Spinal cord (tissue), 10 donors: ENCODE measurements around the gene UBE2K. TPM values are rescaled to one million over a fixed set of nuclear protein-coding genes. Genes with fewer than 3 reads are reported as not detected.

Experiments
- DNase-seq, 6 donors: peaks; one replicate each; pipeline versions ENCODE4 v3.0.0 to v3.0.0-alpha.2; 2013 to 2015; ENCODE audit warnings: low spot score in 6 of 6, low read depth in 4 of 6
- H3K27ac ChIP-seq: one replicate; pipeline ENCODE4 v1.5.1; 2013; ENCODE audit warnings: low read depth, low read length, control low read depth
- H3K27me3 ChIP-seq: one replicate; pipeline ENCODE4 v1.6.1; 2013; ENCODE audit warnings: low read length; ENCODE audit not compliant: control insufficient read depth, insufficient read depth
- H3K36me3 ChIP-seq: one replicate; pipeline ENCODE4 v1.6.1; 2013; ENCODE audit warnings: low read length; ENCODE audit not compliant: control insufficient read depth, insufficient read depth
- H3K4me1 ChIP-seq: one replicate; pipeline ENCODE4 v1.6.1; 2013; ENCODE audit warnings: low read length; ENCODE audit not compliant: control insufficient read depth, insufficient read depth
- H3K4me3 ChIP-seq: one replicate; pipeline ENCODE4 v1.5.1; 2013; ENCODE audit warnings: low read depth, low read length, control low read depth
- H3K9me3 ChIP-seq: one replicate; pipeline ENCODE4 v1.6.1; 2013; ENCODE audit warnings: low read length; ENCODE audit not compliant: control insufficient read depth, insufficient read depth
- WGBS: methylation state at CpG from one replicate; pipeline ENCODE4 v1.1.5; 2013; ENCODE audit warnings: missing lambda C conversion rate; ENCODE audit not compliant: insufficient coverage; 5-methylcytosine and 5-hydroxymethylcytosine counted together
- polyA plus RNA-seq, 2 donors: library from polyadenylated mRNA; unstranded; fragments of 120-200 nt; gene quantifications; one replicate each; pipeline ENCODE4 v1.2.1, GENCODE V29; 2013; ENCODE audit not compliant: insufficient read length in 2 of 2
- total RNA-seq, 2 donors: library from RNA; depleted of rRNA in 1 of 2; stranded (reverse); fragments of 120-200 nt in 1 of 2; fragments of >200 nt in 1 of 2; gene quantifications; one replicate each; pipeline versions ENCODE4 v1.2.3 to v1.2.4, GENCODE V29; 2013 to 2014
- donor health status: healthy.

The UBE2K gene
- total and polyA plus RNA-seq, 4 donors = 30.7 to 86.3 (median 73.7) TPM

- Histone ChIP-seq H3K27me3 (no peaks in the 10 kb centered on the region), H3K27ac (no peak overlapping the region), H3K4me3 (no peak overlapping the region), H3K9me3 (no peaks in the 10 kb centered on the region), H3K4me1 (no peaks in the 10 kb centered on the region), H3K36me3 (peaks cover 23% of the 10 kb centered on the region)
- no peak for DNase-seq
- 83% methylated on average over 1 of the region's 3 CpGs for WGBS
Observed at GRCh38 chr4:39750216-39750615, 52.3 kb downstream of the UBE2K start.

- Histone ChIP-seq H3K4me3 (no peak overlapping the region), H3K9me3 (no peaks in the 10 kb centered on the region), H3K27me3 (no peaks in the 10 kb centered on the region), H3K27ac (no peak overlapping the region), H3K4me1 (no peaks in the 10 kb centered on the region), H3K36me3 (peaks cover 25% of the 10 kb centered on the region)
- 100% methylated on average over 2 of the region's 6 CpGs for WGBS
- DNase-seq = no peak
Observed at GRCh38 chr4:39754309-39754708, 56.4 kb downstream of the UBE2K start.

- Histone ChIP-seq H3K27me3 (no peaks in the 10 kb centered on the region), H3K36me3 (peaks cover 26% of the 10 kb centered on the region)
- WGBS = 100% methylated on average over 1 of the region's 2 CpGs
Observed at GRCh38 chr4:39756159-39756558, 58.2 kb downstream of the UBE2K start.

GRCh38 chr4:39758176-39758575 is 60.2 kb downstream of the UBE2K start:
- peaks cover 20% of the 10 kb centered on the region for H3K36me3 ChIP-seq

More at GRCh38 chr4:39756159-39756558, 58.2 kb downstream of the UBE2K start:
- H3K4me1 ChIP-seq = no peaks in the 10 kb centered on the region
- H3K4me3 ChIP-seq = no peak overlapping the region
- H3K9me3 ChIP-seq = no peaks in the 10 kb centered on the region
- no peak for DNase-seq
- no peak overlapping the region for H3K27ac ChIP-seq

GRCh38 chr4:39759569-39759968 is 61.6 kb downstream of the UBE2K start:
- no peak for DNase-seq
- Histone ChIP-seq H3K9me3 (no peaks in the 10 kb centered on the region), H3K4me1 (no peaks in the 10 kb centered on the region), H3K4me3 (no peak overlapping the region), H3K27ac (no peak overlapping the region), H3K27me3 (no peaks in the 10 kb centered on the region), H3K36me3 (peaks cover 24% of the 10 kb centered on the region)
- WGBS = 93% methylated on average over 3 of the region's 4 CpGs

More at GRCh38 chr4:39758176-39758575, 60.2 kb downstream of the UBE2K start:
- Histone ChIP-seq H3K27me3 (no peaks in the 10 kb centered on the region), H3K27ac (no peak overlapping the region), H3K4me1 (no peaks in the 10 kb centered on the region), H3K9me3 (no peaks in the 10 kb centered on the region), H3K4me3 (no peak overlapping the region)
- DNase-seq = no peak
- 90% methylated on average over 1 of the region's 6 CpGs for WGBS

GRCh38 chr4:39761005-39761667 is 63.2 kb downstream of the UBE2K start:
- no peaks in the 10 kb centered on the region for H3K9me3 ChIP-seq
- no peaks in the 10 kb centered on the region for H3K27me3 ChIP-seq
- H3K4me3 ChIP-seq = no peak overlapping the region
- DNase-seq = no peak
- H3K4me1 ChIP-seq = no peaks in the 10 kb centered on the region
- 88% methylated on average over 1 of the region's 4 CpGs for WGBS
- no peak overlapping the region for H3K27ac ChIP-seq
- peaks cover 39% of the 10 kb centered on the region for H3K36me3 ChIP-seq

- Histone ChIP-seq H3K4me3 (no peak overlapping the region), H3K9me3 (no peaks in the 10 kb centered on the region), H3K36me3 (peaks cover 33% of the 10 kb centered on the region), H3K4me1 (no peaks in the 10 kb centered on the region), H3K27me3 (no peaks in the 10 kb centered on the region), H3K27ac (no peak overlapping the region)
- 97% methylated on average over 5 of the region's 9 CpGs for WGBS
- no peak for DNase-seq
Observed at GRCh38 chr4:39763714-39764572, 66.0 kb downstream of the UBE2K start.

- Histone ChIP-seq H3K36me3 (peaks cover 41% of the 10 kb centered on the region), H3K4me3 (no peak overlapping the region), H3K27ac (no peak overlapping the region), H3K27me3 (no peaks in the 10 kb centered on the region), H3K9me3 (no peaks in the 10 kb centered on the region), H3K4me1 (no peaks in the 10 kb centered on the region)
- DNase-seq = no peak
- 98% methylated on average over 25 of the region's 25 CpGs for WGBS
Observed at GRCh38 chr4:39770005-39770404, 72.1 kb downstream of the UBE2K start.

- WGBS = 97% methylated on average over 12 of the region's 19 CpGs
- Histone ChIP-seq H3K9me3 (no peaks in the 10 kb centered on the region), H3K4me3 (no peak overlapping the region), H3K36me3 (peaks cover 40% of the 10 kb centered on the region), H3K27me3 (no peaks in the 10 kb centered on the region), H3K27ac (no peak overlapping the region), H3K4me1 (no peaks in the 10 kb centered on the region)
- DNase-seq = no peak
Observed at GRCh38 chr4:39770471-39770870, 72.5 kb downstream of the UBE2K start.
